22Rv1 (cell line): ENCODE data around the gene TLE1.

ENCODE experiments used
- ZFX ChIP-seq: fragments of 450-650 bp; IDR thresholded peaks from 2 replicates; pipeline ENCODE4 v1.6.1; 2017; ENCODE audit warnings: antibody characterized with exemption, borderline replicate concordance
- TF ChIP-seq, protein P1 (sequence below): fragments of 450-650 bp; IDR thresholded peaks from 2 replicates; pipeline ENCODE4 v1.5.1; 2017; ENCODE audit warnings: mild to moderate bottlenecking

- TF ChIP-seq, protein P1, sequence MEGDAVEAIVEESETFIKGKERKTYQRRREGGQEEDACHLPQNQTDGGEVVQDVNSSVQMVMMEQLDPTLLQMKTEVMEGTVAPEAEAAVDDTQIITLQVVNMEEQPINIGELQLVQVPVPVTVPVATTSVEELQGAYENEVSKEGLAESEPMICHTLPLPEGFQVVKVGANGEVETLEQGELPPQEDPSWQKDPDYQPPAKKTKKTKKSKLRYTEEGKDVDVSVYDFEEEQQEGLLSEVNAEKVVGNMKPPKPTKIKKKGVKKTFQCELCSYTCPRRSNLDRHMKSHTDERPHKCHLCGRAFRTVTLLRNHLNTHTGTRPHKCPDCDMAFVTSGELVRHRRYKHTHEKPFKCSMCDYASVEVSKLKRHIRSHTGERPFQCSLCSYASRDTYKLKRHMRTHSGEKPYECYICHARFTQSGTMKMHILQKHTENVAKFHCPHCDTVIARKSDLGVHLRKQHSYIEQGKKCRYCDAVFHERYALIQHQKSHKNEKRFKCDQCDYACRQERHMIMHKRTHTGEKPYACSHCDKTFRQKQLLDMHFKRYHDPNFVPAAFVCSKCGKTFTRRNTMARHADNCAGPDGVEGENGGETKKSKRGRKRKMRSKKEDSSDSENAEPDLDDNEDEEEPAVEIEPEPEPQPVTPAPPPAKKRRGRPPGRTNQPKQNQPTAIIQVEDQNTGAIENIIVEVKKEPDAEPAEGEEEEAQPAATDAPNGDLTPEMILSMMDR, result no peak
- no peak for TF ChIP-seq ZFX
Measured at GRCh38 chr9:81586786-81587185, 102.6 kb downstream of the TLE1 start.
